SJCRH30 (cell line): Measurements from ENCODE around the gene NDUFAB1. TPM values are rescaled to one million over a fixed set of nuclear protein-coding genes. Genes with fewer than 3 reads are reported as not detected.

Experiments
- DNase-seq, 2 experiments: peaks; one replicate each; pipeline ENCODE4 v3.0.0-alpha.2; 2015 to 2020
- H3K27ac ChIP-seq: fragments of 250-450 bp; sonication (Bioruptor Pico); 2 replicates; pipeline ENCODE4 v1.5.1; 2020; ENCODE audit warnings: mild to moderate bottlenecking, moderate library complexity
- H3K27me3 ChIP-seq: fragments of 250-450 bp; sonication (Bioruptor Pico); 2 replicates; pipeline ENCODE4 v1.5.1; 2020; ENCODE audit warnings: mild to moderate bottlenecking, moderate library complexity
- H3K36me3 ChIP-seq: fragments of 250-450 bp; sonication (Bioruptor Pico); 2 replicates; pipeline ENCODE4 v1.5.1; 2020; ENCODE audit warnings: mild to moderate bottlenecking, moderate library complexity
- H3K4me1 ChIP-seq: fragments of 250-450 bp; sonication (Bioruptor Pico); 2 replicates; pipeline ENCODE4 v1.5.1; 2020; ENCODE audit warnings: mild to moderate bottlenecking, moderate library complexity
- H3K4me3 ChIP-seq: fragments of 250-450 bp; sonication (Bioruptor Pico); 2 replicates; pipeline ENCODE4 v1.5.1; 2020; ENCODE audit warnings: mild to moderate bottlenecking, moderate library complexity
- H3K9me3 ChIP-seq: fragments of 250-450 bp; sonication (Bioruptor Pico); replicated peaks from 2 replicates; pipeline ENCODE4 v1.5.1; 2020; ENCODE audit warnings: mild to moderate bottlenecking, moderate library complexity
- total RNA-seq: library from RNA; depleted of rRNA; stranded (reverse); fragments of >200 nt; shearing (Covaris generic); gene quantifications from 2 replicates; pipeline ENCODE4 v1.2.3, GENCODE V29; 2014

NDUFAB1 gene
- total RNA-seq, 1 experiment from 2014 or later = 158 TPM

- no peaks in the 10 kb centered on the region for H3K27me3 ChIP-seq
- H3K27ac ChIP-seq = no peak overlapping the region
- H3K36me3 ChIP-seq = peaks cover 23% of the 10 kb centered on the region
- H3K4me1 ChIP-seq = no peaks in the 10 kb centered on the region
- peak; percentile 10 to 34 for DNase-seq
- no peaks in the 10 kb centered on the region for H3K9me3 ChIP-seq
- H3K4me3 ChIP-seq = no peak overlapping the region
These were observed 23.7 kb downstream of the NDUFAB1 start for GRCh38 chr16:23572394-23572793.

- Histone ChIP-seq H3K27ac (no peak overlapping the region), H3K4me3 (no peak overlapping the region), H3K27me3 (no peaks in the 10 kb centered on the region), H3K9me3 (no peaks in the 10 kb centered on the region), H3K36me3 (peaks cover 28% of the 10 kb centered on the region), H3K4me1 (no peaks in the 10 kb centered on the region)
- no peak for DNase-seq
These were observed 24.2 kb downstream of the NDUFAB1 start for GRCh38 chr16:23571895-23572294.

GRCh38 chr16:23570992-23571632, 25.0 kb downstream of the NDUFAB1 start:
- DNase-seq = no peak
- Histone ChIP-seq H3K27me3 (no peaks in the 10 kb centered on the region), H3K4me1 (no peaks in the 10 kb centered on the region), H3K27ac (no peak overlapping the region), H3K9me3 (no peaks in the 10 kb centered on the region), H3K4me3 (no peak overlapping the region), H3K36me3 (peaks cover 29% of the 10 kb centered on the region)

- Histone ChIP-seq H3K36me3 (peaks cover 50% of the 10 kb centered on the region), H3K27me3 (no peaks in the 10 kb centered on the region), H3K4me3 (no peak overlapping the region), H3K27ac (no peak overlapping the region), H3K4me1 (no peaks in the 10 kb centered on the region), H3K9me3 (no peaks in the 10 kb centered on the region)
- peak; percentile 19 for DNase-seq
These were observed 28.5 kb downstream of the NDUFAB1 start for GRCh38 chr16:23567602-23568001.

- no peaks in the 10 kb centered on the region for H3K9me3 ChIP-seq
- H3K36me3 ChIP-seq = peaks cover 49% of the 10 kb centered on the region
- no peak overlapping the region for H3K4me3 ChIP-seq
- DNase-seq = no peak
- no peaks in the 10 kb centered on the region for H3K27me3 ChIP-seq
- no peak overlapping the region for H3K27ac ChIP-seq
- H3K4me1 ChIP-seq = no peaks in the 10 kb centered on the region
These were observed 29.4 kb downstream of the NDUFAB1 start for GRCh38 chr16:23566724-23567123.

- Histone ChIP-seq H3K36me3 (peaks cover 59% of the 10 kb centered on the region), H3K4me3 (no peak overlapping the region), H3K27ac (no peak overlapping the region), H3K27me3 (no peaks in the 10 kb centered on the region), H3K4me1 (no peaks in the 10 kb centered on the region), H3K9me3 (no peaks in the 10 kb centered on the region)
- DNase-seq = no peak
These were observed 31.3 kb downstream of the NDUFAB1 start for GRCh38 chr16:23564575-23565363.

- H3K27ac ChIP-seq = no peak overlapping the region
- H3K36me3 ChIP-seq = peaks cover 59% of the 10 kb centered on the region
- no peaks in the 10 kb centered on the region for H3K4me1 ChIP-seq
- H3K9me3 ChIP-seq = no peaks in the 10 kb centered on the region
- no peak for DNase-seq
- no peaks in the 10 kb centered on the region for H3K27me3 ChIP-seq
- H3K4me3 ChIP-seq = no peak overlapping the region
These were observed 32.9 kb downstream of the NDUFAB1 start for GRCh38 chr16:23563186-23563585.

- no peak for DNase-seq
- no peaks in the 10 kb centered on the region for H3K9me3 ChIP-seq
- no peaks in the 10 kb centered on the region for H3K4me1 ChIP-seq
- no peak overlapping the region for H3K27ac ChIP-seq
- peaks cover 56% of the 10 kb centered on the region for H3K36me3 ChIP-seq
- H3K4me3 ChIP-seq = no peak overlapping the region
- H3K27me3 ChIP-seq = no peaks in the 10 kb centered on the region
These were observed 33.6 kb downstream of the NDUFAB1 start for GRCh38 chr16:23562505-23562904.

- Histone ChIP-seq H3K27ac (no peak overlapping the region), H3K9me3 (no peaks in the 10 kb centered on the region), H3K36me3 (peaks cover 48% of the 10 kb centered on the region), H3K4me1 (no peaks in the 10 kb centered on the region), H3K4me3 (no peak overlapping the region), H3K27me3 (no peaks in the 10 kb centered on the region)
- no peak for DNase-seq
These were observed 34.5 kb downstream of the NDUFAB1 start for GRCh38 chr16:23561586-23561985.

GRCh38 chr16:23557779-23558702, 38.1 kb downstream of the NDUFAB1 start:
- no peak for DNase-seq
- H3K4me3 ChIP-seq = peak overlapping the region; percentile 95
- no peaks in the 10 kb centered on the region for H3K9me3 ChIP-seq
- H3K36me3 ChIP-seq = peaks cover 23% of the 10 kb centered on the region
- H3K27ac ChIP-seq = peak overlapping the region; percentile 91
- no peaks in the 10 kb centered on the region for H3K27me3 ChIP-seq
- H3K4me1 ChIP-seq = no peaks in the 10 kb centered on the region

- Histone ChIP-seq H3K9me3 (no peaks in the 10 kb centered on the region), H3K36me3 (peaks cover 25% of the 10 kb centered on the region), H3K27me3 (no peaks in the 10 kb centered on the region), H3K4me3 (peak within 1 kb of the TSS; percentile 95), H3K4me1 (no peaks in the 10 kb centered on the region), H3K27ac (peak within 1 kb of the TSS; percentile 91)
- peak; percentile 98 for DNase-seq
These were observed 39.0 kb downstream of the NDUFAB1 start, which contains the start of the genes EARS2 and UBFD1 for GRCh38 chr16:23556881-23557778. TSS of gene EARS2 (minus strand) at chr16:23557350. CDS start at chr16:23557343, 7 bp downstream. TSS of gene UBFD1 (plus strand) at chr16:23557727. CDS start at chr16:23557743, 16 bp downstream.

GRCh38 chr16:23554536-23554935, 41.6 kb downstream of the NDUFAB1 start:
- DNase-seq = no peak
- H3K4me1 ChIP-seq = no peaks in the 10 kb centered on the region
- H3K9me3 ChIP-seq = no peaks in the 10 kb centered on the region
- H3K36me3 ChIP-seq = peaks cover 28% of the 10 kb centered on the region
- no peak overlapping the region for H3K4me3 ChIP-seq
- H3K27ac ChIP-seq = no peak overlapping the region
- no peaks in the 10 kb centered on the region for H3K27me3 ChIP-seq

- Histone ChIP-seq H3K27ac (no peak overlapping the region), H3K9me3 (no peaks in the 10 kb centered on the region), H3K4me3 (no peak overlapping the region), H3K4me1 (no peaks in the 10 kb centered on the region), H3K27me3 (no peaks in the 10 kb centered on the region), H3K36me3 (peaks cover 21% of the 10 kb centered on the region)
- DNase-seq = no peak
These were observed 44.0 kb downstream of the NDUFAB1 start for GRCh38 chr16:23552161-23552560.

- no peaks in the 10 kb centered on the region for H3K4me1 ChIP-seq
- peaks cover 32% of the 10 kb centered on the region for H3K36me3 ChIP-seq
- H3K27me3 ChIP-seq = no peaks in the 10 kb centered on the region
- H3K9me3 ChIP-seq = no peaks in the 10 kb centered on the region
- H3K27ac ChIP-seq = no peak overlapping the region
- no peak overlapping the region for H3K4me3 ChIP-seq
- DNase-seq = no peak
These were observed 46.2 kb downstream of the NDUFAB1 start for GRCh38 chr16:23549938-23550337.
